Measurements from ENCODE around the gene IFT122.

Gene IFT122

DNA sequence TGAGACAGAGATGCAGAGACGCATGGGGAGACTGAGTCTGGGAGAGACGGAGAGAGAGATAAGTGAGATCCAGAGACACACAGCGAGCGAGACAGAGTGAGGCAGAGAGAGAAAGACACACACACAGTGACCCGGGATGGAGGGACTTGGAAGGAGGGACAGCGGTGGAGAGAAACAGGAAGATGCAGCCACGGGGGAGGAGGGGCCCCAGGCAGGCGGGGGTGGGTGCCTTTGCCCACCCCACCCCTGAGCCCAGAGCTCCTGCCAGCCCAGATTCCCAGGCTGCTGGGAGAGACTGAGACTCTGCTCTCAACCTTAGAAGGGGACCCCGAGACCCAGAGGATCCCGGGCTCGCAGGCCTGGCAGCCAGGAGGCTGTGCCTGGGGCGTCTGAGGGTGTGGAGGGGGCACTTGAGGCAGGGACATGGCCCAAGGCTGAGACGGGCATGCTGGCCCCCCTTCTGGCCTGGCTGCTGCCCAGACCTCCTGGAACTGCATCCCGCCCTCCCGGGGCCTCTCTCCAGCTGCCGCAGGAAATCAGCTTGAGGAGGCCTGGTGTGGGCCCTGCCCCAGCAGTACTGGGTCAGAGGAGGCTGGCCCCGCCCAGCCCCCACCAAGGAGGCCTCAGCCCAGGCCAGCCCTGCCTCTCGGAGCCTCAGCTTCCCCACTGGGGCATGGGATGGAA is 121.0 kb downstream of the IFT122 start:
- TF ChIP-seq TCF12 (IDR thresholded peaks at IDR 0.05; ENCODE audit: low read depth), result no peak
- no peak for TF ChIP-seq CEBPB (IDR thresholded peaks at IDR 0.05)
- TF ChIP-seq, protein P1, sequence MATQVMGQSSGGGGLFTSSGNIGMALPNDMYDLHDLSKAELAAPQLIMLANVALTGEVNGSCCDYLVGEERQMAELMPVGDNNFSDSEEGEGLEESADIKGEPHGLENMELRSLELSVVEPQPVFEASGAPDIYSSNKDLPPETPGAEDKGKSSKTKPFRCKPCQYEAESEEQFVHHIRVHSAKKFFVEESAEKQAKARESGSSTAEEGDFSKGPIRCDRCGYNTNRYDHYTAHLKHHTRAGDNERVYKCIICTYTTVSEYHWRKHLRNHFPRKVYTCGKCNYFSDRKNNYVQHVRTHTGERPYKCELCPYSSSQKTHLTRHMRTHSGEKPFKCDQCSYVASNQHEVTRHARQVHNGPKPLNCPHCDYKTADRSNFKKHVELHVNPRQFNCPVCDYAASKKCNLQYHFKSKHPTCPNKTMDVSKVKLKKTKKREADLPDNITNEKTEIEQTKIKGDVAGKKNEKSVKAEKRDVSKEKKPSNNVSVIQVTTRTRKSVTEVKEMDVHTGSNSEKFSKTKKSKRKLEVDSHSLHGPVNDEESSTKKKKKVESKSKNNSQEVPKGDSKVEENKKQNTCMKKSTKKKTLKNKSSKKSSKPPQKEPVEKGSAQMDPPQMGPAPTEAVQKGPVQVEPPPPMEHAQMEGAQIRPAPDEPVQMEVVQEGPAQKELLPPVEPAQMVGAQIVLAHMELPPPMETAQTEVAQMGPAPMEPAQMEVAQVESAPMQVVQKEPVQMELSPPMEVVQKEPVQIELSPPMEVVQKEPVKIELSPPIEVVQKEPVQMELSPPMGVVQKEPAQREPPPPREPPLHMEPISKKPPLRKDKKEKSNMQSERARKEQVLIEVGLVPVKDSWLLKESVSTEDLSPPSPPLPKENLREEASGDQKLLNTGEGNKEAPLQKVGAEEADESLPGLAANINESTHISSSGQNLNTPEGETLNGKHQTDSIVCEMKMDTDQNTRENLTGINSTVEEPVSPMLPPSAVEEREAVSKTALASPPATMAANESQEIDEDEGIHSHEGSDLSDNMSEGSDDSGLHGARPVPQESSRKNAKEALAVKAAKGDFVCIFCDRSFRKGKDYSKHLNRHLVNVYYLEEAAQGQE (IDR thresholded peaks at IDR 0.05; ENCODE audit: low read depth), result no peak
- TF ChIP-seq EGR1 (IDR thresholded peaks at IDR 0.05), result no peak
- TF ChIP-seq RAD21 (IDR thresholded peaks at IDR 0.05; ENCODE audit: low read depth), result no peak
- TF ChIP-seq, protein P2, sequence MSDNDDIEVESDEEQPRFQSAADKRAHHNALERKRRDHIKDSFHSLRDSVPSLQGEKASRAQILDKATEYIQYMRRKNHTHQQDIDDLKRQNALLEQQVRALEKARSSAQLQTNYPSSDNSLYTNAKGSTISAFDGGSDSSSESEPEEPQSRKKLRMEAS (IDR thresholded peaks at IDR 0.05), result no peak
- TF ChIP-seq, protein P3, sequence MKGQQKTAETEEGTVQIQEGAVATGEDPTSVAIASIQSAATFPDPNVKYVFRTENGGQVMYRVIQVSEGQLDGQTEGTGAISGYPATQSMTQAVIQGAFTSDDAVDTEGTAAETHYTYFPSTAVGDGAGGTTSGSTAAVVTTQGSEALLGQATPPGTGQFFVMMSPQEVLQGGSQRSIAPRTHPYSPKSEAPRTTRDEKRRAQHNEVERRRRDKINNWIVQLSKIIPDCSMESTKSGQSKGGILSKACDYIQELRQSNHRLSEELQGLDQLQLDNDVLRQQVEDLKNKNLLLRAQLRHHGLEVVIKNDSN (IDR thresholded peaks at IDR 0.05), result no peak
- no peak for TF ChIP-seq CREB1 (IDR thresholded peaks at IDR 0.05; ENCODE audit: low read depth)
- TF ChIP-seq TAF1 (IDR thresholded peaks at IDR 0.05; ENCODE audit: low read depth), result no peak
- no peak for TF ChIP-seq FOXM1 (IDR thresholded peaks at IDR 0.05; ENCODE audit: borderline replicate concordance, low read depth)
- TF ChIP-seq YY1 (IDR thresholded peaks at IDR 0.05; ENCODE audit: low read depth), result no peak

DNA sequence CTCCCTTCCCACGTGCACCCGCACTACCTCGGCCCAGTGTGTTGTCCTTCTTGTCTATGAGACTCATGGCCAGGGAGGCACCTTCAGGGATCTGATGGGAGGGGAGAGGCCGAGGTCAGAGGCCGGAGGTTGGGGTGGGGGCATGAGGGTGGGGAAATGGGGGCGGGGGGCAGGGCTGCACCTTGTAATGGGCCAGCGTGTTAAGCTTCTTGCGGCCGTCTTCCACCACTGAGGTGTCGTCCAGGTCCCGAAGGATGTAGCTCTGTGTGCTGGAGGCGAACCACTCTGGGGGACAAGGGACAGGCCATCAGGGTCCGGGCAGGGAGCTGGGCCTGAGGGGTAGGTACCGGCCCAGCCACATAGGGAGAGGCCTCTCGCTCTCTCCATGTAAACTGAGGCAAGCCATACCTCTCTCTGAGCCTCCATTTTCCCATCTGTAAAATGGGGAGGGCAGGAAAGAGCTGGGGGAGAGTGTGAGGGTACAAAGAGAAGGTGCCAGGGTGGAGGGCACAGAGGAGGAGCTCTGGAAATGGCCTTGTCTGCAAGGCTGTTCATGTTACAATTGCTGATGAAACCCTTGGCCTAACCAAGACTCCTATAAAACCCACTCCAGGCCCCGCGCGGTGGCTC is 121.7 kb downstream of the IFT122 start:
- TF ChIP-seq CREB1 (IDR thresholded peaks at IDR 0.05; ENCODE audit: low read depth) (no peak), NFIC (IDR thresholded peaks at IDR 0.05) (no peak), EP300 (IDR thresholded peaks at IDR 0.05; ENCODE audit: borderline replicate concordance) (no peak), TCF12 (IDR thresholded peaks at IDR 0.05; ENCODE audit: low read depth) (no peak)
- TF ChIP-seq, protein P1 (IDR thresholded peaks at IDR 0.05; ENCODE audit: low read depth), result no peak
- TF ChIP-seq, protein P2 (IDR thresholded peaks at IDR 0.05), result no peak

DNA sequence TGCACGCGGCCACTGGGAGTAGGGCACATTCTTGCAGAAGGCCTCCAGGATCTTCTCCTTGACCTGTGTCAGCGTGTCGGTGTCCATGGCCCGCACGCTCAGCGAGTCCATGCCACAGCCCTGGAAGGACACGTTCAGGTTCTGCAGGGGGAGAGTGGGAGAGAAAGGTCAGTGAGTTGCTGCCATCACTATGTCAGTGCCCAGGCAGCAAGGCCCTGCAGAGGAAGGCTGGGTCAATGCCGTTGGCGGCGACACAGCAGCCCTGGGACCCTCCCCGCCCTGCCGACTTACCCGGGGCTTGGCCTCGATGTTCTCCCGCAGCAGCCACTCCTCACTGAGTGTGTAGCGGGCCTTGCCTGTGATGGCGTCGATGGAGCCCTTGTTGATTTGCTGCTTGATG is 122.8 kb downstream of the IFT122 start:
- TF ChIP-seq EGR1 (IDR thresholded peaks at IDR 0.05) (no peak), NFIC (IDR thresholded peaks at IDR 0.05) (no peak)

- no peak for TF ChIP-seq TEAD4 (IDR thresholded peaks at IDR 0.05)
Observed at GRCh38 chr3:129563332-129563731, 123.3 kb downstream of the IFT122 start.

GRCh38 chr3:129563850-129564535 is 124.0 kb downstream of the IFT122 start:
- TF ChIP-seq NFIC (IDR thresholded peaks at IDR 0.05), result no peak
- TF ChIP-seq, protein P2 (IDR thresholded peaks at IDR 0.05), result no peak
- no peak for TF ChIP-seq TEAD4 (IDR thresholded peaks at IDR 0.05)

DNA sequence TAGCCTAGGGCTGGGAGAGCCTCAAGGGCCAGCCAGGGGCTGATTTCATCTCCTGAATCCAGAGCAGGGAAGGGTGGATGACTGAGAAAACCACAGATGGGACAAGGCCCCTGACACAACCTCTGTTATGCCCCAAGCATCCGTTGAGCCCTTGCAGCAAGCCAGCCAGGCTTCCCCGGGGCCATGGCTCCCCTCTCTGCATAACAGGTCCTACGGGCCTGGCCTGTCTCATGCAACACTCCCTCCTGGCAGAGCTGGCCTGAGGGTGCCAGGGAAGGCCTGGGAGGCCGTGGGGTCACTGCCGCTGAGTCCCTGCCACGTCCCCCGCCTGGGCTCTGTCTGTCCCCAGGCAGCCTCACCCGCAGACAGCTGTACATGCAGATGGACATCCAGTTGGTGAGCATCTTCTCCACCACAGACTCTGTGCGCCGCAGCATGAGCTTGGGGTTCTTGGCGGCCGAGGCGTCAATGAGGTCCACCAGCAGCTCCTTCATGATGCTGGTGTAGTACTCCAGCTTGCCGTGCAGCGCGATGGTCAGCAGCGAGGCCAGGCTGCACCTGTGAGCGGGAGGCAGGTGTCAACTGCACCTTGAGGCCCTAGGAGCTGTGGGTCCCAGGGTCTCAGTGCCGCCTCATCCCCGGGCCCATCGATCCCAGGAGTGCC is 125.1 kb downstream of the IFT122 start:
- TF ChIP-seq YY1 (IDR thresholded peaks at IDR 0.05; ENCODE audit: low read depth), result no peak
- no peak for TF ChIP-seq FOXM1 (IDR thresholded peaks at IDR 0.05; ENCODE audit: borderline replicate concordance, low read depth)
- TF ChIP-seq EGR1 (IDR thresholded peaks at IDR 0.05), result no peak
- TF ChIP-seq, protein P1 (IDR thresholded peaks at IDR 0.05; ENCODE audit: low read depth), result no peak
- TF ChIP-seq ZBTB7A (IDR thresholded peaks at IDR 0.05; ENCODE audit: low read depth), result no peak
- no peak for TF ChIP-seq TAF1 (IDR thresholded peaks at IDR 0.05; ENCODE audit: low read depth)
- TF ChIP-seq NFIC (IDR thresholded peaks at IDR 0.05), result no peak
- TF ChIP-seq, protein P2 (IDR thresholded peaks at IDR 0.05), result no peak
- TF ChIP-seq TEAD4 (IDR thresholded peaks at IDR 0.05), result no peak

Measured in Ishikawa (cell line).